Astrocyte of the cerebellum (primary cell): Measurements from ENCODE around the gene A4GNT.

Experiments used
- DNase-seq: peaks from one replicate; pipeline ENCODE4 v3.0.0-alpha.2; 2011; ENCODE audit warnings: low read depth
- H3K4me3 ChIP-seq: 2 replicates; pipeline ENCODE4 v1.5.1; 2011; ENCODE audit warnings: mild to moderate bottlenecking, low read depth, low read length, moderate library complexity
- in situ Hi-C: cut with HindIII; loops from 2 replicates; pipeline ENCODE4 v1.10.0; 2017; ENCODE audit warnings: low sequenced_read_pairs
- TF ChIP-seq, protein P1 (sequence below): IDR thresholded peaks from 2 replicates; pipeline ENCODE4 v1.5.1; 2012; ENCODE audit warnings: low read length, low read depth, moderate library complexity, mild to moderate bottlenecking; ENCODE audit errors: missing control alignments

A4GNT gene

DNA sequence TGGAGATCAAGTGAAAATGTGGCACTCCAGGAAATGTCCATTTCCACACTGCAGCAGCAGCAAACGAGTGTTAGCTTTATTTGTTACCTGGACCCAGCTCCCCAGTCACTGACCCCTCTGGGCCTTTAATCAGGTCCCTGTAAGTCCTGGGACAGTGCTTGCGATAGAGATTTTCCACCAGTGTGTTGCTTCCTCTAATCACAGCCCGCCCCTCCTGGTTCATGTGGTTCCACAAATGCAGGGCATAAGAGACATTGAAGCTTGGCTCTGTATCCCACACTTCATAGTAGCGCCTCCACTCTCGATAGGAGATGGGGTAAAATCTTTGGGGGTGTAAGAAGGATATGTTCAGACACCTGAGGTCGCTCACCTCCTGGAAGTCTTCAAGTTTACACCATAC lies 8.0 kb downstream of the A4GNT start:
- in situ Hi-C loops: no loop called here
- H3K4me3 ChIP-seq: no peak overlapping the region
- TF ChIP-seq, protein P1, sequence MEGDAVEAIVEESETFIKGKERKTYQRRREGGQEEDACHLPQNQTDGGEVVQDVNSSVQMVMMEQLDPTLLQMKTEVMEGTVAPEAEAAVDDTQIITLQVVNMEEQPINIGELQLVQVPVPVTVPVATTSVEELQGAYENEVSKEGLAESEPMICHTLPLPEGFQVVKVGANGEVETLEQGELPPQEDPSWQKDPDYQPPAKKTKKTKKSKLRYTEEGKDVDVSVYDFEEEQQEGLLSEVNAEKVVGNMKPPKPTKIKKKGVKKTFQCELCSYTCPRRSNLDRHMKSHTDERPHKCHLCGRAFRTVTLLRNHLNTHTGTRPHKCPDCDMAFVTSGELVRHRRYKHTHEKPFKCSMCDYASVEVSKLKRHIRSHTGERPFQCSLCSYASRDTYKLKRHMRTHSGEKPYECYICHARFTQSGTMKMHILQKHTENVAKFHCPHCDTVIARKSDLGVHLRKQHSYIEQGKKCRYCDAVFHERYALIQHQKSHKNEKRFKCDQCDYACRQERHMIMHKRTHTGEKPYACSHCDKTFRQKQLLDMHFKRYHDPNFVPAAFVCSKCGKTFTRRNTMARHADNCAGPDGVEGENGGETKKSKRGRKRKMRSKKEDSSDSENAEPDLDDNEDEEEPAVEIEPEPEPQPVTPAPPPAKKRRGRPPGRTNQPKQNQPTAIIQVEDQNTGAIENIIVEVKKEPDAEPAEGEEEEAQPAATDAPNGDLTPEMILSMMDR: no peak
- no peak for DNase-seq

DNA sequence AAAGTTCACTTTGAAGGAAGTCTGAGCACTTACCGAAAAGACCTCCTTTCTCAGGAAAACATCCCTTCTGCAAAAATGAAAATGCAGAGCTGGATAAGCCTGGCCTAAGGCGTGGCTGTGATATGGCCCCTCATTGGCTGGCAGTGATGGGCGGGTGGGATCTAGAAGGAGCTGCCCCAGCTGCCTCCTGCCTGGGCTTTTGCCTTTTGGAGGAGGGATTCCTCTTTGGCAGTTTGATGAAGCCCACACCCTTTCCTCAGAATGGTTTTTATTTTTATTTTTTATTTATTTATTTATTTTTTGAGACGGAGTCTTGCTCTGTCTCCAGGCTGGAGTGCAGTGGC lies 12.8 kb downstream of the A4GNT start:
- no peak overlapping the region for H3K4me3 ChIP-seq
- in situ Hi-C loops: no loop called here
- TF ChIP-seq, protein P1: no peak
- DNase-seq: no peak

GRCh38 chr3:138118612-138119422 lies 13.4 kb downstream of the A4GNT start:
- DNase-seq: peak; percentile 53

GRCh38 chr3:138114988-138115971 lies 16.9 kb downstream of the A4GNT start, which contains the start of gene DZIP1L:
DZIP1L (minus strand) TSS chr3:138115608; CDS start chr3:138103971, 11,637 bp downstream.
- DNase-seq: peak; percentile 22
- in situ Hi-C loops: no loop called here
- H3K4me3 ChIP-seq: peak within 1 kb of the TSS; percentile 77
- TF ChIP-seq, protein P1: peak; percentile 27

More at GRCh38 chr3:138118612-138119422, 13.4 kb downstream of the A4GNT start:
- TF ChIP-seq, protein P1: peak; percentile 90
- no peak overlapping the region for H3K4me3 ChIP-seq
- in situ Hi-C loops: no loop called here

DNA sequence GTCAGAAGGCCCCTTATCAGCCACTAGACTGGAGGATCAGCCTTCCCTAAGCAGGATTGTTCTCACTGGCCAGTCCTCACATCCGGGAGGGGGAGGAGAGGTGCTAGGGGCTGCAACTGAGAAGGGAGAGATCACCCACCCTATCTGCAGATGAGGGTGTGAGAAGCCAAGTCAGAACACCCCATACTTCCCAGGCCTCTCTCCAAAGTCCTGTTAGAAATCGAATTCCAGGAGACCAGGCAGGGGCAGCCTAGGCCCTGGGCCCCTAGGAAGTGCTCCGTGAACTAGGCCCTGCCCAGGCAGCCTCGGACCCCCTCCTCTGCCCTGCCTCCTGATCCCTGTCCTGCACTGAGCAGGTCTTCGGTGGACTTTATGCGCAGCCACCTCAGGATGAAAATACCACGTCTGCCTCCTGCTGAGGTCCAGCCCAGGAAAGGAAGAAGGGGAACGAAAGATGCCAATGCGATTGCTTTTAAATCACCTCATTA lies 17.7 kb downstream of the A4GNT start:
- TF ChIP-seq, protein P1: no peak
- DNase-seq: no peak
- H3K4me3 ChIP-seq: peak overlapping the region; percentile 77
- in situ Hi-C loops: no loop called here

DNA sequence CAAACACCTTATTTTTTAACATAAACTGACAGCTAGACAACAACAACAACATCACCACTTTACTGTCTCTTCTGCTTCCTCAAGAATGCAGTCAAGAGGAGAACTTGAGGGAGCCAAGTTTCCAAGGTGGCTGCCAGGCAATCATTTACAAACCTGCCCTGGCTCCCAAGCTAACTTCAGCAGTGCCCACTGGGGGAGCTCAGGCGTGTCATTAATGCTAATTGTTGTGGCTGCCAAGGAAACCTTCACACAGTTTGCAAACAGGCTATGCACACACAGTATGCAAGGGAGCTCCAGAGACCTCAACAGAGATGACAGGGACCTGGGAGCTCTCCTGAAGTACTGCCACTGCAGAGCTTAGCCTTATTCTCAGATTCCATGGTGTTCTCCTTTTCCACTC lies 18.9 kb downstream of the A4GNT start:
- in situ Hi-C loops: no loop called here
- TF ChIP-seq, protein P1: no peak
- no peak for DNase-seq
- H3K4me3 ChIP-seq: no peak overlapping the region
